GM19463 (cell line): ENCODE results near the gene MFSD6L.

Experiments used
- ATAC-seq: cut with Tn5 transposase; IDR thresholded peaks from one replicate; pipeline ENCODE4 v1.9.1; 2021; ENCODE audit warnings: mild to moderate bottlenecking, moderate library complexity; ENCODE audit not compliant: unreplicated experiment

Gene MFSD6L

DNA sequence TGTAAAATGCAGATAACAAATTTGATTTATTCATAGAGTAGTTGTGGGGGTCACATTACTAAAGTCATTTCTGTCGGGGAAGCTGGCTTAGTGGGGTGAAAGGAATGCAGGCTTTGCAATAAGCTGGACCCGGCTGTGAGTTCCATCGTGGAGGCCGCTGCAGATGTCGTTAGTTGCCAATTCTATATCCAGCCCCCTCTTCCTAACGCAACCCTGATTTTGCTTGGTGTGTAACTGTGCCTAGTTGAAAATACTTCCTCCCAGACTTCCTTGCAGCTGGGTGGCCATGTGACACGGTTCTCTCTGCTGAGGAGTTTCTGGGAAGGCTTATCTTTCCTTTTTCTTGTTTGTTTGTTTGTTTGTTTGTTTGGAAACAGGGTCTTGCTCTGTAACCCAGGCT lies 4.5 kb downstream of the MFSD6L start:
- ATAC-seq, result no peak

DNA sequence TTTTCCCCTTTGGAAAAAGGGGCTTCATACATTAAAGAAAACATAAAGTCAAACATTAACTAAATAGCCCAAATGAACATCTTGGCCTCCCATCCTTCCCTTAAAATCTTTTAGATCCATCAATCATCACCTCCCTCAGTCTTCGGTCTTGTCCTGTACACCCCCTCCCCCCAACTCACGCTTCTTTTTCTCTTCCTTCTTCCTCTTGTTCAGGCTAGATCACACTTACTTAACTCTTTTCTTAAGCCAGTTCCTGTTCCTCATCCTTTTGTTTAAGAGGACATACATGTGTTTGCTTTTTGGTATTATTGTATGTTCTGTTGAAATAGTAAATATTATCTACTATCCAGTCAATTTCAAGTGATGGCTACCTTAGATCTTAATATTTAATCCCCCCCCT lies 5.5 kb downstream of the MFSD6L start:
- ATAC-seq, result no peak

DNA sequence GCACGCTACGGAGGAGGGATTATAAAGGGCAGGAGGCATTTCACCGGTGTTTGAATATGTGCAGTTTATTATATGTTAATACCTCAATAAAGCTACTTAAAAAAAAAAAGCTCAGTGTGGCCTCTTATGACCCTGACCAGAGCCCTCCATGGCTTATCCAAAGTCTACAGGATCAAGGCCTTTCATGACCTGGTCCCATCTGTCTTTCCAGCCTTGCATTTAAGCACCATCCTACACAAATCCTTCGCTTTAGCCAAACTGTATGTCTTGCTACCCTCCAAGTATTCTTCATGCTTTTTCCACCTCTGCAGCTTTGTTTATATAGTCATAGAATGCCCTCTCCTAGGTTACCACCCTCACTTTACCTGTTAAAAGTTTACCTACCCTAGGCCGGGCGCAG lies 6.5 kb downstream of the MFSD6L start:
- no peak for ATAC-seq

DNA sequence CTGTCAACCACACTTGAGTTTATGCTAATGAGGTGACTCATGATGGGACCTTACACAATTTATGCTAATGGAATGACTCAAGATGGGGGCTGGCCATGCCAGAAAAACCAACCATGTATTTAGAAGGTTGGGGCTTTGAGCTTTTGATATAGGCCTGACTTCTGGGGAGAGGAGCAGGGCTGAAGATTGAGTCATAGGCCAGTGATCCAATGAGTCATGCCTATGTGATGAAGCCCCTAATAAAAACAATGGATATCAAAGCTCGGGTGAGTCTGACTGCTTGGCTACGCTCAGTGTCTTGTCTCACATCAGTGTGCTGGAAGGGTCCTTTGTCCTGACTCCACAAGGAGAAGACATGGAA lies 7.3 kb downstream of the MFSD6L start:
- no peak for ATAC-seq

DNA sequence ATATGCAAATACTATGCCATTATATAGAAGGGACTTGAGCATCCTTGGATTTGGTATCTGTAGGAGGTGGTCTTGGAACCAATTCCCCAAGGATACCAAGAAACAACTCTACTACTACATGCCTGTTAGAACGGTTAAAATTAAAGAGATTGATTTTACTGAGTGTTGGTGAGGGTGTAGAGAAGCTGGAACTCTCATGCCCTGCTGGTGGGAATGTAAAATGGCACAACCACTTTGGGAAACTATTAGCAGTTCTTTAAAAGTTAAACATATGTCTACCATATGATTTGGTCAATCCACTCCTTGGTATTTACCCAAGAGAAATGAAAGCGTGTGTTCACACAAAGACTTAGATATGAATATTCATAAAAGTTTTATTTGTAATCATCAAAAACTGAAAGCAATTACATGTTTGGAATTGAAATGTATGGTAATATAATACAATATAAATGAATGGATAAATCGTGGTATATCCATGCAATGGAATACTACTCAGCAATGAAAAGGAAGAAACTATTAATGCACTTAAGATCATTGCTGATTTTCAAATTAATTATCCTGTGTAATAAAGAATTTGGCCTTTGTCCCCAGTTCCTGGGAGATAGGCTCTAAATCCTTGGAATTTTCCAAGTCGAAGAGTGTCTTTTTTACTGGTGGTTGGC lies 7.8 kb downstream of the MFSD6L start:
- no peak for ATAC-seq

DNA sequence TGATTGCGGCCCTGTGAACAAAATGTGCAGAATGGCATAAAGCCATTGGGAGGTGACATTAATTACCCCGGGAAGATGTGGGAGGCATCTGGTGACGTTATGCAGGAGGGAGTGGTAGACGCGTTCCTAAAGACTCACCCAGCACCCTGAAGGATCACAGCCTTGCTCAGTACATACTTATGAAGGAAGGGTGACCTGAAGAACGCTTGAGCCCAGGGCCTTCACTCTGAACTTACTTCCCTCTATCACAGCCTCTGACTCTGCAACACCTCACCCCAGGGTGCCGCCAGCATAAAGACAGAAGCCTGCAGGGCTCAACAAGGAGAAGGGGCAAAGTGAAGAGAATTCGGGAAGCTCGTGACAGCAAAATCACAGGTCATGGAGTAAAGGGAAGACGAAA lies 9.4 kb downstream of the MFSD6L start:
- no peak for ATAC-seq

DNA sequence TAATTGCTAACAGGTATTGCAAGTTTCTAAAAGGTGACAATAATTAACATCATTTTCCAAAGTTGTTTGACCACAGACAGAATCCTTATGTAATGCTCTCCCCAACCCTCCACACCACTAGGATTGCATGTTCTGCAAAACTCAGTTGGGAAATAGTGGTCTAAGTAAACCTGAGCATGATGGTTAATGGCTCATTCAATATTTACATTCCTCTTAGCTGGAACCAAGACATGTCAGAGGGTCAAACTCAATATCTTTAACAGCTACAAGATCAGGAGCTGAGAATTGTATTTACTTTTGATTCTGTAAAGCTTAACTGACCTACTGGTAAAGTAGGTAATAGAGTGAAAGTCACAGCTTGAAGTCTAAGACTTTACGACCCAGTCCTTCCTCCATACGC lies 10.2 kb downstream of the MFSD6L start:
- no peak for ATAC-seq

DNA sequence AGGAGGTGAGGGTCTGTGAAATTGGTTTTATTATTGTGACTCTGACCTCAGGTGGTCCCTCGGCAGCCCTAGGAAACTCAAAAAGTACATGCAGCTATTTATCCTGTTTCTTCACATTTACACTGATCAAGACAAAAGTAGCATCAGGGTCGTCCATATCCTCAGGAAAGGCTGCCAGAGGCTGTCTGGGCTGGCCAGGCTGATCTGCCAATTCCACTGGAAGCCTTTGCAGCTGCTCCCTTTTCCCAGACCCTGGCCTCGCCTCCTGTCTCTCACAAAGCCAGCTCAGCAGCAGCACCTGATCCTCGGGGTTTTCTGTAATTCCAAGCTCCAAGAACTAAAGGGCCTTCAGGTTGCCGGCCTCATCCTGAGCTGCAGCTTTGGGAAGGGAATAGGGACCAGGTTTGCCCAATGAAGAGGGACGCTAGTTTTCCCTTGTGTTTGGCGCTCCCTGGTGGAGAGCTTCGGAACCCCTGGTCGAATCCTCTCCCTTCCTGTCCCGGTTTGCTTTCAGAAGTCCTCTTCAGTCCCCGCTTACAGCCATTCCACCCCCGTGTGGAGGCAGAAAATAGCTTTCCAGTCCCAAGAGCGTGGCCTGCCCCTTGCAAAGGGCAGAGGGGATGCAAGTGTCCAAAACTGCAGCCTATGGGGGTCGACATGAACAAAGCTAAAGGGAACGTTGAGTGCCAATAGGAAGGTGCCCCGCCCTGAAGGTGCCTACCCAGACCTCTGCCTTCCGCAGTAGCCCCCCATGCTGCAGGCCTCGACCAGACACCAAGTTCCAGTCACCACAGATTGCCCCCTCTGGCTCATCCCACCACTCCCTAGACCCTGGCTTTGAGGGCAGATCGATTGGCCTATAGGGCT lies 13.4 kb downstream of the MFSD6L start:
- no peak for ATAC-seq

DNA sequence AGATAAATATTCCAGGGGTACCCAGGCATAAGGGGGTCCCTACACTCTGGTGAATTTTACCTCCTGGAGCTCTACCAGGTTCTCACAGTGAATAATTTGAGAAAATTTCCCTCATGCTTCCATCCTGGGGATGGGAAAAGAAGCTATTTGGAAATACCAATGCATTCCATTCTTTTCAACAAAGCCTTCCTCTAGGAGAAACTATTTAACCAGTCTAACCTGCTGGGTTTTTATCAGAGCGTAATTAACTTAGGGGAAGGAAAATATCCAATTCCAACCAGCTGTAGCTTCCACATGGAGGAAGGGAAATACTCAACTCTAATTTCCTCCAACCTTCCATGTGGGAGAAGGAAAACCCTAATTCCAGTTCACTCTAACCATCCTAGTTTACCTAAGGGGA lies 17.0 kb downstream of the MFSD6L start:
- ATAC-seq, result no peak

DNA sequence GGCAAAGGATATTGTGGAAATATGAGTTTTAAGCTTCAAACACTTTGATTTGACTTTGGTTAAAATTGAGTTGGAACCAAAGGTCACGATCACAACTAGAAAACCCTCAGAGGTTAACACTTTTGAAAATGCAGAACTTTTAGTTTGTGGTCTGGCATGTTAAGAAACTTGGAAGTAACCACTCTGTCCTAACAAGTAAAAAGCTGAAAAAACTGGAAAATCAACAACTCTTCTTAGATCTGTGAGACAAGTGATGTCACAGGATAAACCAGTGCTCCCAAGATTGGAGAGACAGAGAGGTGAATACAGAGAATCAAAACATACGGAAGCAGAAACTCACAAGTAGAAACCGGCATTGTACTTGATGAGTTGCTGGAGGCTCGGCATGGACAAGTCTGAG lies 17.4 kb downstream of the MFSD6L start:
- no peak for ATAC-seq

DNA sequence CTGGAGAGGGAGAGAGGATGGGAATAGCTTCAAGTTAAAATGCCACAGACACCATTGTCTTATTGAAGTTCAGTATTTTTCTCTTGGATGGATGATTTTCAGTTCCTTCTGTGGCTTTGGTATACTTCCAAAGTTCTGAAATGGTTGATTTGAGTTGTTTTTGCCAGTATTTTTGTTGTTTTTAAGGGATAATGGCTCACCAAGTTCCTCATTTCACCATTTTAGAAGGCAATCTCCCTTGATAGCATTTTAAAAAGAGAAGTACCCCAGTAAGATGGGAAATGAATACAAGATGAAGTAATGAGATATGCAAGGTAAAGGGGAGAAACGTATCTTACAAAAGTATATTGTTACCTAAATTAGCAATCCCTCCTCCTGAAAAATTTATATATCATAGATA lies 22.3 kb downstream of the MFSD6L start:
- ATAC-seq, result no peak

DNA sequence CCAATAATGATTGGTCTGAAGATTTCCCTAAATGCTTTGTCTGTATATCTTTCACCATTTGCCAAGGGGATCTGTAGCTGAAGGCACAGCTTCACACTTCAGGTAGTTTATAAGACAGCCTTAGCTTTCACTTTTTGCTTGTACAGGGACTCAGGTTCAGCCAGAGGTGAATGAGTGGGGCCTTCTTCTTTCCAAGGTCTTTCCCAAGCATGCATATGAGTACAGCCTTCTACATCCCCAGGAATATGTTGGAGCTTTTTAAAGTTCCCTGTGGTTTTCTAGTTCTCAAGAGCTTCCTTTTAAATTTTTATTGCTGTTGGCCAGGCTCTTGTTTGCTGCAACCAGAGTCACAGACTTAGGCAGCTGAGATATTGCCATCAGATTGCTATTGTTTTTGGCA lies 22.9 kb downstream of the MFSD6L start:
- no peak for ATAC-seq

DNA sequence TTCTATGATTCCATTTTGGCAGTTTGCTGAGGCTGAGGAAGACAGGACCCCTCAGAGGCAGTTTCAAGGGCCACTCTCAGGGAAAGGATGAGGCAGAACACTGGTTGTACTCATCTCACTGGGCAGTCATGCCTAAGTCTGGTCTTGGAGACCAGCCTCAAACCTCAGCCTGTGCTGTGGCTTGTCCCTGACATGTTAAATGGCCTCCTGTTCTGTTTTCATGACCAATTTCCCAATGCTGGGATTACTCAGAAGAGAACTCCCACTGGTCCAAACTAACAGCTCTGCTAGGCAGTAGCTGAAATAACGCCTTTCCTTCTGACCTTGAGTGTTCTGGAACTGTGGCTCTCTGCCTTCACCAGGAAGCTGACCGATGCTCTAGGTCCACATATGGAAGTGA lies 32.4 kb downstream of the MFSD6L start:
- no peak for ATAC-seq

DNA sequence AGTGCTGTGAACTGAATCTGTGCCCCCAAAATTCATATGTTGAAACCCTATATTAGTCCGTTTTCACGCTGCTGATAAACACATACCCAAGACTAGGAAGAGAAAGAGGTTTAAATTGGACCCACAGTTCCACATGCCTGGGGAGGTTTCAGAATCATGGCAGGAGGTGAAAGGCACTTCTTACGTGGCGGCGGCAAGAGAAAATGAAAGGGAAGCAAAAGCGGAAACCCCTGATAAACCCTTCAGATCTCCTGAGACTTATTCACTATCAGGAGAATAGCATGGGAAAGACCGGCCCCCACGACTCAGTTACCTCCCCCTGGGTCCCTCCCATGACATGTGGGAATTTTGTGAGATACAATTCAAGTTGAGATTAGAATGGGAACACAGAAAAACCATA lies 37.2 kb downstream of the MFSD6L start:
- no peak for ATAC-seq

DNA sequence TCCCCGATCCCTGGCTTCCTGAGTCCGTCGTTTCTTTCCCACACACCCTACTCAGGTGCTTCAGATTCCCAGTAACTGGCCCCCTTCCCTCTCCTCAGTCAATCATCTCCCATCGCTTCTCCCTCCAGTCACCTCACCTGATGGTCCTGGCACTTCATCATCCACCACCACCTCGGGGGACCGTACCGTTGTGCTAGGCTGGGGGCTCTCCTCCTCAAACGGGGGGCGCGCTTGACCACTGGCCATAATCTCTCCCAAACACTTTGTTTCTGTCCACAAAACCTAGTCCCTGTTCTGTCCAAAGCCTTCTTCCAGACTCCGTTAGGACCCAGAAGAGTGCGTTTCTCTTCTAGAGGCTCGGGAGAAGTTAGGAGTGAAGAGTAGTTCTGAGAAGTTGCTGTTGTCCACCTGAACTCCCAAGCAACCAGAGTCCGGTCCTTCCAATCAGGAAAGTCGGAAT lies 41.0 kb downstream of the MFSD6L start, which contains the start of gene SPDYE4:
SPDYE4 (minus strand) TSS at position 410 of the 460 bp plus-strand sequence; CDS start at position 246, 164 bp downstream.
- no peak for ATAC-seq

DNA sequence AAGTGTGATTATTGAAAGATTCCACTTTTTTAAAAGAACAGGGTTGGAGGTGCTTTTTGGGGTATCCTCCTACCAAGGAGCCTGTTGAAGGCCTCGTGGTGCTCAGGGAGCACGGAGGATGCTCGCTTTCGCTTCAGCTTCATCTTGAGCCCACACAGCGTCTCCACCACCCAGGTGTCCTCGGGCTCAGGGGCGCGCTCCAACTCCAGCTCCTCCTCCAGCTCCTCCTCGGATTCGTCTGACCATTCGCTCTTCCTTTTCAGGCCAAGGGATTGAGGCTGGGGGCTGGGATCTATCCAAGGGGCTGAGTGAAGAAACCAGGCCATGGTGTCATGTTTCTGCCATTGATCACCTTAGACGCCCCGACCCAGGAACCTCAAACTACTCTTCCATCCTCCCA lies 42.0 kb downstream of the MFSD6L start:
- ATAC-seq, result no peak

DNA sequence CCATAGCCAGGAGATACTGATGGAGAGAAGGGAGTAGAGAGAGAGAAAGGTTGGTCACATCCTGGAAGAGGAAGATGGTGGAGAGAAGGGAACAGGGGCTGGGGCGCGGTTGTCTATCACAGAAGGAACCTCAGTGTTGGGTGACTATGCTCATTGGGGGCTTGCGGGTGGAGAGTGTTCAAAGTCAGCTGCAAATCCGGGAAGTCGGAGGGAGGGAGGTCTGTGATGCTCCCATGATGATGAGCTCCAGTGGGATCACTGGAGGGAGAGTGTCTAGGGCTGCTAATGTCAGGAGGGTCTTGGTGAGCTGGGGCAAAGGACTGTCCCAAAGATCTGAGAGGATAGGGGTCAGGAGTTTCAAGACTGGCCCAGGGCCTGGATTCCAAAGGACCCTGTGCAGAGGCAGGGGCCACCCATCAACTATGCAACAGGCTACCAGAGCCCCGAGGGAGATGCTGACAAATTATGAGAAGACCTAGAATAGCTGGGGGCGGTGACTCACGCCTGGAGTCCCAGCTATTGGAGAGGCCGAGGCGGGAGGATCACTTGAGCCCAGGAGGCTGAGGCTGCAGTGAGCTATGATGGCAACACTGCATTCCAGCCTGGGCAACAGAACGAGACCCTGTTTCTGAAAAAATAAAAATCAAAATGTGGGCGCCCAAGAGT lies 43.4 kb downstream of the MFSD6L start:
- ATAC-seq, result no peak

DNA sequence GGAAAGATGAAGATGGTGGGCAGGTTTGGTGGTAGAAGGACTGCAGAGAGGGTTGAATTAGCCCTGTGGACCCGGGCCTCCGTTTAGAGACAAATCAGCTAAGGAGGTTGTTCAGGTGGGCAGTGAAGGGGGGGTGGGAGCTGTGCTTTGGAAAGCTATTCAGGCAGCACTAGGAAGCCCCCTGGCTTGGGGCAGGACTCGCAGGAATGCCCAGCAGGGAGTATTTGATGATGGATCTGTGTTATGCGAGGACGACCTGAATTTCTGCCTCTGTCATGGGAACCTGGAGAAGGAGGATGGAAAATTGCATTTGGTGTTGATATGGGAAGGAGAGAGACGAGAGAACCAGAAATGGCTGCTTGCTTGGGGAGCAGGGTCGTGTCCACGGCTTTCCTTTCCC lies 44.3 kb downstream of the MFSD6L start:
- ATAC-seq, result no peak

DNA sequence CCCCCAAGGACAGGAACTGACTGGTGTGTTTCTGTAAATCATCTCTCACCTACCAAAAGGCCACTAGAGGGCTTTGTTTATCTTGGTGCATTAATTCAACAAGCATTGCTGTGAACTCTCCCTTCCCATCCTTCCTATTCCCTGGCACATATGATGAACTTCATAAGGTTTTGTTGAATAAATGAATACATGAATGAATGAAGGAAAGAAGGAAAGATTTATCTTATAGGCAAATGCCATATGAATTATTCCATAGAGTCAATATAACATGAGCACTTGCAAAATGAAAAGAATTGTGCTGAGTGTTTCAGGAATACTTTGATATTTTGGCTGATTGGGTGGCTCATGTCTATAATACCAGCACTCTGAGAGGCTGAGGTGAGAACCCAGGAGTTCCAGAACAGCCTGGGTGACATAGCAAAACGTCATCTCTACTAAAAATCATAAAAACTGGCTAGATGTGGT lies 45.2 kb downstream of the MFSD6L start:
- ATAC-seq, result no peak

DNA sequence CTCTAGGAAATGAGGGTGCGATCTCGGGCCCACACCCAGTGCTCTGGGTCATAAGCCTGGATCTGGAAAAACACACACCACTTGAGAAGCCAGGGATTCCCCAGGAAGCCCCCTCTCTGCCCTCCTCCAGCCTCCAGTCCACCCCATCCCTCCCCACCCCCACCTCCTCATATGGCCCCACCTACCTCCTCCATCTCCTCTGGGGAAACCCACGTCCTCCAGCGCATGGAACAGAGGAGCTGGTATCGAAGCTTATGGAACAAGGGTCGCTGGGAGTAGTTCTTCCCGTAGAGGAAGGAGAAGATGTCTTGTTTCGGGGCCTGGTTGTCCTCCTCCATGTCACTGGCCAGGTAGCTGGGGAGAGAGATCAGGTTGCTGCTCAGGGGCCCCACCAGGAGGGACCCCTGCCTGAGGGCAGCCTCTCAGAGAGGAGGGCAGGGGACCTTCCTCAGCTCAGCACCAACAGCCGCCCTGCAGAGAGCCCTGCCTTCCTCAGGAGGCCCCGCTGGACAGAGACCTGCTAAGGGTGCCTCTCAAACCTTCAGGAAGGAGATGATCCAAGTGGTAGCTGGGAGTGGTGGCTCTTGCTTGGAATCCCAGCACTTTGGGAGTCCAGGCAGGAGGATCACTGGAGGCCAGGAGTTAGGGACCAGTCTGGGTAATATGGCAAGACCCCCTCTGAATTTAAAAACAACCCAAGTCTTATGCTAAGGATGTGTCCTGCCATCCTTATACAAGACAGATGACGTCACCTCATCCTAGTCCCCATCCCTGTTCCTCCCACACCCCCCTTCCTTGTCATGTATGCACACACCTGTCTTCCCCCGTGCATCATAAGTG lies 45.8 kb downstream of the MFSD6L start:
- no peak for ATAC-seq

DNA sequence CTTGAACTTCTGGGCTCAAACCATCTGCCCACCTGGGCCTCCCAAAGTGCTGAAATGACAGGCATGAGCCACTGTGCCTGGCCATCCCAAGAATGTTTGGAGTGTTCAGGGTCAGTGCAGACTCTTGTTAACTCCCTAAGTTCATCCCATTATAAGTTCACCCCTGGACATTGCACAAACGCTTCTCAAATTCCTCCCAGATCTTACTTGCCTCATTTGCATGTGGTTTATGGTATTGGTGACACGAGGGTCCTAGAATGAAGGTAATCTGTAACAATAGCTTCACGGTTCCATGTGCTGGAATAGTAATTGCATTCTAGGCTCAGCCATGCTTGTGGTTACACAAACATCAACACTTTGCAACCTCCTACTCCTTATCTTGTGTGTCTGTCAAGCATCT lies 49.5 kb downstream of the MFSD6L start:
- no peak for ATAC-seq
